ENCODE results near the gene ITGA11. TPM values are rescaled to one million over a fixed set of nuclear protein-coding genes. Genes with fewer than 3 reads are reported as not detected.
"Not testable (repeated sequence)": the region's sequence is repeated elsewhere in the genome, so short reads cannot be mapped to it uniquely, and the experiment has no call there.

Gene ITGA11
- total RNA-seq, 2 experiments from 2014 or later = 1.7 to 1.8 TPM

- H3K4me3 Mint-ChIP-seq, H3K27me3 Mint-ChIP-seq, H3K36me3 Mint-ChIP-seq, H3K4me1 Mint-ChIP-seq, DNase-seq, H3K27ac Mint-ChIP-seq, H3K9me3 Mint-ChIP-seq: not testable (repeated sequence)
Observed at GRCh38 chr15:68422403-68423145, 9.4 kb downstream of the ITGA11 start.

- Mint-ChIP-seq H3K4me3 (no peak overlapping the region), H3K27me3 (peaks cover 3% of the 10 kb centered on the region), H3K9me3 (no peaks in the 10 kb centered on the region), H3K4me1 (no peaks in the 10 kb centered on the region), H3K27ac (no peak overlapping the region), H3K36me3 (no peaks in the 10 kb centered on the region)
- DNase-seq = no peak
Observed at GRCh38 chr15:68421798-68422402, 10.1 kb downstream of the ITGA11 start.

- H3K27ac Mint-ChIP-seq = no peak overlapping the region
- H3K27me3 Mint-ChIP-seq = peaks cover 3% of the 10 kb centered on the region
- no peaks in the 10 kb centered on the region for H3K4me1 Mint-ChIP-seq
- no peaks in the 10 kb centered on the region for H3K9me3 Mint-ChIP-seq
- H3K36me3 Mint-ChIP-seq = no peaks in the 10 kb centered on the region
- no peak overlapping the region for H3K4me3 Mint-ChIP-seq
- DNase-seq = no peak
Observed at GRCh38 chr15:68421115-68421551, 10.8 kb downstream of the ITGA11 start.

- Mint-ChIP-seq H3K4me3 (no peak overlapping the region), H3K27ac (no peak overlapping the region), H3K36me3 (no peaks in the 10 kb centered on the region), H3K27me3 (peaks cover 3% of the 10 kb centered on the region), H3K9me3 (no peaks in the 10 kb centered on the region), H3K4me1 (no peaks in the 10 kb centered on the region)
- no peak for DNase-seq
Observed at GRCh38 chr15:68420186-68420684, 11.7 kb downstream of the ITGA11 start.

GRCh38 chr15:68419301-68420175 is 12.4 kb downstream of the ITGA11 start:
- no peak overlapping the region for H3K4me3 Mint-ChIP-seq
- DNase-seq = no peak
- H3K9me3 Mint-ChIP-seq = no peaks in the 10 kb centered on the region
- H3K27ac Mint-ChIP-seq = no peak overlapping the region
- H3K4me1 Mint-ChIP-seq = no peaks in the 10 kb centered on the region
- no peaks in the 10 kb centered on the region for H3K27me3 Mint-ChIP-seq
- H3K36me3 Mint-ChIP-seq = no peaks in the 10 kb centered on the region

GRCh38 chr15:68418611-68419161 is 13.3 kb downstream of the ITGA11 start:
- no peaks in the 10 kb centered on the region for H3K9me3 Mint-ChIP-seq
- H3K36me3 Mint-ChIP-seq = no peaks in the 10 kb centered on the region
- H3K4me1 Mint-ChIP-seq = no peaks in the 10 kb centered on the region
- no peak for DNase-seq
- no peaks in the 10 kb centered on the region for H3K27me3 Mint-ChIP-seq
- no peak overlapping the region for H3K4me3 Mint-ChIP-seq
- no peak overlapping the region for H3K27ac Mint-ChIP-seq

- Mint-ChIP-seq H3K4me1 (no peaks in the 10 kb centered on the region), H3K36me3 (no peaks in the 10 kb centered on the region), H3K27me3 (no peaks in the 10 kb centered on the region), H3K9me3 (no peaks in the 10 kb centered on the region), H3K4me3 (no peak overlapping the region), H3K27ac (no peak overlapping the region)
- no peak for DNase-seq
Observed at GRCh38 chr15:68417897-68418296, 14.1 kb downstream of the ITGA11 start.

GRCh38 chr15:68417051-68417450 is 14.9 kb downstream of the ITGA11 start:
- no peak overlapping the region for H3K4me3 Mint-ChIP-seq
- H3K36me3 Mint-ChIP-seq = no peaks in the 10 kb centered on the region
- no peak for DNase-seq
- no peak overlapping the region for H3K27ac Mint-ChIP-seq
- no peaks in the 10 kb centered on the region for H3K9me3 Mint-ChIP-seq
- no peaks in the 10 kb centered on the region for H3K27me3 Mint-ChIP-seq
- H3K4me1 Mint-ChIP-seq = no peaks in the 10 kb centered on the region

GRCh38 chr15:68416158-68416535 is 15.8 kb downstream of the ITGA11 start:
- H3K4me1 Mint-ChIP-seq = no peaks in the 10 kb centered on the region
- no peaks in the 10 kb centered on the region for H3K9me3 Mint-ChIP-seq
- no peaks in the 10 kb centered on the region for H3K27me3 Mint-ChIP-seq
- H3K4me3 Mint-ChIP-seq = no peak overlapping the region
- no peaks in the 10 kb centered on the region for H3K36me3 Mint-ChIP-seq
- DNase-seq = no peak
- no peak overlapping the region for H3K27ac Mint-ChIP-seq

- Mint-ChIP-seq H3K4me1 (no peaks in the 10 kb centered on the region), H3K9me3 (no peaks in the 10 kb centered on the region), H3K27me3 (no peaks in the 10 kb centered on the region), H3K27ac (no peak overlapping the region), H3K36me3 (no peaks in the 10 kb centered on the region), H3K4me3 (no peak overlapping the region)
- no peak for DNase-seq
Observed at GRCh38 chr15:68415501-68416157, 16.3 kb downstream of the ITGA11 start.

GRCh38 chr15:68415061-68415460 is 16.9 kb downstream of the ITGA11 start:
- H3K36me3 Mint-ChIP-seq = no peaks in the 10 kb centered on the region
- H3K27me3 Mint-ChIP-seq = no peaks in the 10 kb centered on the region
- no peak for DNase-seq
- H3K27ac Mint-ChIP-seq = no peak overlapping the region
- no peaks in the 10 kb centered on the region for H3K4me1 Mint-ChIP-seq
- H3K4me3 Mint-ChIP-seq = no peak overlapping the region
- H3K9me3 Mint-ChIP-seq = no peaks in the 10 kb centered on the region

- no peaks in the 10 kb centered on the region for H3K27me3 Mint-ChIP-seq
- no peak overlapping the region for H3K27ac Mint-ChIP-seq
- no peaks in the 10 kb centered on the region for H3K9me3 Mint-ChIP-seq
- no peak for DNase-seq
- no peaks in the 10 kb centered on the region for H3K4me1 Mint-ChIP-seq
- no peak overlapping the region for H3K4me3 Mint-ChIP-seq
- no peaks in the 10 kb centered on the region for H3K36me3 Mint-ChIP-seq
Observed at GRCh38 chr15:68414591-68414990, 17.4 kb downstream of the ITGA11 start.

- H3K27me3 Mint-ChIP-seq = no peaks in the 10 kb centered on the region
- no peak overlapping the region for H3K27ac Mint-ChIP-seq
- no peaks in the 10 kb centered on the region for H3K9me3 Mint-ChIP-seq
- H3K4me1 Mint-ChIP-seq = no peaks in the 10 kb centered on the region
- H3K4me3 Mint-ChIP-seq = no peak overlapping the region
- H3K36me3 Mint-ChIP-seq = no peaks in the 10 kb centered on the region
- no peak for DNase-seq
Observed at GRCh38 chr15:68414206-68414555, 17.8 kb downstream of the ITGA11 start.

GRCh38 chr15:68413363-68414205 is 18.4 kb downstream of the ITGA11 start:
- H3K9me3 Mint-ChIP-seq = no peaks in the 10 kb centered on the region
- no peak overlapping the region for H3K27ac Mint-ChIP-seq
- no peaks in the 10 kb centered on the region for H3K27me3 Mint-ChIP-seq
- no peaks in the 10 kb centered on the region for H3K36me3 Mint-ChIP-seq
- H3K4me3 Mint-ChIP-seq = no peak overlapping the region
- H3K4me1 Mint-ChIP-seq = no peaks in the 10 kb centered on the region
- DNase-seq = no peak
